GM12872 (cell line): ENCODE results near the gene SKA1.
A peak's percentile ranks its signal among the peaks of the same experiment; 100 is the strongest.

Experiments
- TF ChIP-seq, protein P1 (sequence below): IDR thresholded peaks from 3 replicates; pipeline ENCODE4 v1.5.1; 2011; ENCODE audit warnings: low read depth, mild to moderate bottlenecking, low read length, moderate library complexity; ENCODE audit not compliant: insufficient read depth

The SKA1 gene

GRCh38 chr18:50340078-50340477 is 34.8 kb upstream of the SKA1 start:
- TF ChIP-seq, protein P1, sequence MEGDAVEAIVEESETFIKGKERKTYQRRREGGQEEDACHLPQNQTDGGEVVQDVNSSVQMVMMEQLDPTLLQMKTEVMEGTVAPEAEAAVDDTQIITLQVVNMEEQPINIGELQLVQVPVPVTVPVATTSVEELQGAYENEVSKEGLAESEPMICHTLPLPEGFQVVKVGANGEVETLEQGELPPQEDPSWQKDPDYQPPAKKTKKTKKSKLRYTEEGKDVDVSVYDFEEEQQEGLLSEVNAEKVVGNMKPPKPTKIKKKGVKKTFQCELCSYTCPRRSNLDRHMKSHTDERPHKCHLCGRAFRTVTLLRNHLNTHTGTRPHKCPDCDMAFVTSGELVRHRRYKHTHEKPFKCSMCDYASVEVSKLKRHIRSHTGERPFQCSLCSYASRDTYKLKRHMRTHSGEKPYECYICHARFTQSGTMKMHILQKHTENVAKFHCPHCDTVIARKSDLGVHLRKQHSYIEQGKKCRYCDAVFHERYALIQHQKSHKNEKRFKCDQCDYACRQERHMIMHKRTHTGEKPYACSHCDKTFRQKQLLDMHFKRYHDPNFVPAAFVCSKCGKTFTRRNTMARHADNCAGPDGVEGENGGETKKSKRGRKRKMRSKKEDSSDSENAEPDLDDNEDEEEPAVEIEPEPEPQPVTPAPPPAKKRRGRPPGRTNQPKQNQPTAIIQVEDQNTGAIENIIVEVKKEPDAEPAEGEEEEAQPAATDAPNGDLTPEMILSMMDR: peak; percentile 35; the same call in 2 of the 3 replicates

GRCh38 chr18:50341443-50341842 is 33.4 kb upstream of the SKA1 start:
- TF ChIP-seq, protein P1: no peak

DNA sequence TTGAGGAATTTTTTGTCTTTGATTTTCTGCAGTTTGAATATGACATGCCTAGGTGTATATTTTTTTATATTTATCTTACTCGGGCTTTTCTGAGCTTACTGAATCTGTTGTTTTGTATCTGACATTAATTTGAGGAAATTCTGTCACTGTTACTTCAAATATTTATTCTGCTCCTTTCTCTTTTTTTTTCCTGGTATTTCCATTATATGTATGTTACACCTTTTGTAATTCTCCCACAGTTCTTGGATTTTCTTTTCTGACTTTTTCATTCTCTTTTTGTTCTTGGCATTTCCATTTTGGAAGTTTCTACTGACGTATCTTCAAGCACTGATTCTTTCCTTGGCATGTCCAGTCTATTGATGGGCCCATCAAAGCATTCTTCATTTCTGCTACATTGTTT is 24.1 kb upstream of the SKA1 start:
- TF ChIP-seq, protein P1: no peak

- TF ChIP-seq, protein P1: peak; percentile 62
Measured at GRCh38 chr18:50356036-50356945, 18.6 kb upstream of the SKA1 start.

DNA sequence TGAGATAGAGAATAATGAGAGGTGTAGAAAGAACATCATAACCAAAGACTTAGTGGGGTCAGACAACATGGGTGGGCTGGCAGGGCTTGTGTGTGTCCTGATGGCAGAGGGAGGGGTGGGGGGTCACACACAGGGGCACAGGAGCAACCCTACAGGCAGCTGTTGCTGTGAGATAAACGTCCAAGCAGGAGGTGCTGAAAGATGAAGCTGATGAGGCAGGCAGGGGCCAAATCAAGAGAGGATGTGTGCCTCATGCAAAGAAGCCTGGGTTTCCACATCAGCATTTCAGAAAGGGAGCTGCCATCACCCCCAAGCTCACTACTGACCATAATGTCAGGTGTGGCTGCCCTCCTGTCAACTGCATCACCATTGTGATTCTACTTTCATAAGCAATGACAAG is 16.0 kb upstream of the SKA1 start:
- TF ChIP-seq, protein P1: no peak

- TF ChIP-seq, protein P1: no peak
Measured at GRCh38 chr18:50359806-50360205, 15.0 kb upstream of the SKA1 start.

DNA sequence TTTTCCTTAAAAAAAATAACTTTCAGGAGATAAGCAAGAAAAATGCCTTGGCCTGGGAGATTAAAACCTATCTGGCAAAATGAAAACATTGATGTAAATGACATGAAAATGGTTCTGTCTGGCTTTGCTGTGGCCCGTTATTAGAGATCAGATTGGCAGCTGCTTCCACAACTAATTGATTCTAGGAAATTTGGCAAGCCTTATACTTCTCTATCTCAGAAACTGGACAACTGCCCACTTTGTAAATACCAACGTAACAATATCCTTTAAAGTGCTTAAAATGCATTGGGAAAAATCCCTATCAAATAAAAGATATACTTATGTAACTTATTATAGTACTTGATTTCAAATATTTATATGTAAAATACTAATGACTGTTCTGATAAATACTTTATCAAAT is 14.2 kb upstream of the SKA1 start:
- TF ChIP-seq, protein P1: no peak
